HepG2 (cell line): ENCODE data around the gene PIGL. TPM values are rescaled to one million over a fixed set of nuclear protein-coding genes. Genes with fewer than 3 reads are reported as not detected.
A peak's percentile ranks its signal among the peaks of the same experiment; 100 is the strongest.

ENCODE experiments used
- ASH2L ChIP-seq: fragments of 300-600, 200-600 bp; sonication (generic); IDR thresholded peaks from 2 replicates; pipeline ENCODE4 v1.7.0; 2017; ENCODE audit warnings: low read depth, mild to moderate bottlenecking, moderate library complexity, mixed read lengths, low read length; ENCODE audit not compliant: insufficient read length
- ATAD3A ChIP-seq: sonication (generic); formaldehyde crosslinking; IDR thresholded peaks from 2 replicates; pipeline ENCODE4 v1.4.0; 2020; ENCODE audit warnings: missing genetic modification reagents
- SKI ChIP-seq: fragments of 450-650 bp; IDR thresholded peaks from one replicate; pipeline ENCODE4 v1.6.1; 2018; ENCODE audit warnings: mild to moderate bottlenecking; ENCODE audit not compliant: partially characterized antibody
- SP140L ChIP-seq: sonication (generic); formaldehyde crosslinking; IDR thresholded peaks from 2 replicates; pipeline ENCODE4 v1.4.0; 2020; ENCODE audit warnings: missing genetic modification reagents, borderline replicate concordance
- TCF7L2 ChIP-seq: IDR thresholded peaks from 2 replicates; pipeline ENCODE4 v1.6.1; 2011; ENCODE audit warnings: mild to moderate bottlenecking, low read depth, low read length, moderate library complexity
- ZNF530 ChIP-seq: sonication (generic); formaldehyde crosslinking; IDR thresholded peaks from 2 replicates; pipeline ENCODE4 v1.5.0; 2020; ENCODE audit warnings: low read depth, mild to moderate bottlenecking, missing genetic modification reagents
- ZNF724P ChIP-seq: sonication (generic); formaldehyde crosslinking; IDR thresholded peaks from 2 replicates; pipeline ENCODE4 v1.8.0; 2022; ENCODE audit warnings: missing genetic modification reagents, borderline replicate concordance
- ZSCAN20 ChIP-seq: sonication (generic); formaldehyde crosslinking; IDR thresholded peaks from 2 replicates; pipeline ENCODE4 v1.4.0; 2020; ENCODE audit warnings: missing genetic modification reagents, mild to moderate bottlenecking, borderline replicate concordance
- ZSCAN22 ChIP-seq: sonication (generic); formaldehyde crosslinking; IDR thresholded peaks from 2 replicates; pipeline ENCODE4 v1.4.0; 2020; ENCODE audit warnings: mild to moderate bottlenecking, missing genetic modification reagents
- ZSCAN30 ChIP-seq: sonication (generic); formaldehyde crosslinking; IDR thresholded peaks from 2 replicates; pipeline ENCODE4 v1.5.0; 2020; ENCODE audit warnings: mild to moderate bottlenecking, missing genetic modification reagents
- ZSCAN31 ChIP-seq: sonication (generic); formaldehyde crosslinking; IDR thresholded peaks from 2 replicates; pipeline ENCODE4 v1.5.0; 2020; ENCODE audit warnings: low read depth, mild to moderate bottlenecking, missing genetic modification reagents
- polyA plus RNA-seq, 8 experiments: library from polyadenylated mRNA; depleted of rRNA in 3 of 8; stranded (reverse) in 7 of 8; unstranded in 1 of 8; fragments of >200 nt; fragmentation: Illumina TruSeq in 4 of 8; extraction: Trizol in 4 of 8; gene quantifications; 2 replicates each; pipeline versions ENCODE4 v1.2.1 to v1.2.3, GENCODE V29; 2011 to 2016; ENCODE audit warnings: low read depth in 4 of 8, missing spikeins in 1 of 8, mixed read lengths in 1 of 8; ENCODE audit not compliant: insufficient read depth in 1 of 8
- total RNA-seq, 5 experiments: library from RNA; depleted of rRNA; stranded (reverse); fragments of >200 nt; fragmentation: Illumina TruSeq; extraction: Trizol; gene quantifications; 2 replicates each; pipeline ENCODE4 v1.2.3, GENCODE V29; 2016; ENCODE audit warnings: low read depth in 1 of 5
- TF ChIP-seq, protein P1 (sequence below): sonication (generic); formaldehyde crosslinking; conservative IDR thresholded peaks from 2 replicates; pipeline ENCODE4 v1.8.0; 2022; ENCODE audit warnings: low read depth, missing genetic modification reagents
- TF ChIP-seq, protein P2 (sequence below): sonication (generic); formaldehyde crosslinking; IDR thresholded peaks from 2 replicates; pipeline ENCODE4 v1.4.0; 2020; ENCODE audit warnings: missing genetic modification reagents, mild to moderate bottlenecking, borderline replicate concordance
- TF ChIP-seq, protein P3 (sequence below): sonication (generic); formaldehyde crosslinking; IDR thresholded peaks from 2 replicates; pipeline ENCODE4 v1.4.0; 2020; ENCODE audit warnings: missing genetic modification reagents; ENCODE audit errors: not compliant biosample characterization
- TF ChIP-seq, protein P4 (sequence below): sonication (generic); formaldehyde crosslinking; IDR thresholded peaks from 2 replicates; pipeline ENCODE4 v1.4.0; 2020; ENCODE audit warnings: mild to moderate bottlenecking, missing genetic modification reagents

The PIGL gene
- total and polyA plus RNA-seq, 2 of the 13 experiments (the other 11 are each of a cell fraction or from before 2014, with no cell fraction given): 28.5 to 63.8 TPM

DNA sequence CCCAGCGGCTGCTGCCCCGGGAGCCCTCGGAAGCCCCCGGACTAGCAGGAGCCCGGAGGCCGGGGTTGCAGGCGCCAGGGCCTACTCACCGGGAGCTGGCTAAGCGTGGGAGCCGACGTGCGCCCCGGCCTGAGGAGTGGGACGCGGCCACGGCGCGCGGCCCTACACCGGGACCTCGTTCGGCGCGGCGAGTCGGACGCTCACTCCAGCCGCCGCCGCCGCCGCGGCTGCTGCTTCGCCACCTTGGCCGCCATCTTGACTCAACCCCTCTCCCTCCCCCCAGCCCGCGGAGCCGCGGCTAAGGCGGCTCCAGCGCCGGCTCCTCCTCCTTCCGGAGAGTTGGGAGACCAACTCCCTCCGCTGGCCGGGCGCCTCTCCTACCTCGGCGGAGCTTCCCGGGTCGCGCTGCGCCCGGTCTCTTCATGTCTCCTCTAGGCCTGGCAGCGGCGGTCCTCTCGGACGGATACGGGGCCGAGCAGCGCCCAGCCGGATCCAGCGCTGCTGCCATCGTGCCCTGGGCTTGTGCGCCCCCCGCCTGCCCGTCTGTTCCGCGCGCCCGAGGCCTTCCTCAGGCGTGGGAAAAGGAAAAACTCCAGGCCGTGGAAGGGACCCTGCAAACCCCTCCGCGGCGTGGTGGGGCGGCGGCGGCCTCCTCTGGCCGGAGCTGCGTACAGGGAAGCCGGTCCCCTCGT is 1.6 kb upstream of the PIGL start, which contains the start of gene NCOR1 (continued):
- TF ChIP-seq, protein P1, sequence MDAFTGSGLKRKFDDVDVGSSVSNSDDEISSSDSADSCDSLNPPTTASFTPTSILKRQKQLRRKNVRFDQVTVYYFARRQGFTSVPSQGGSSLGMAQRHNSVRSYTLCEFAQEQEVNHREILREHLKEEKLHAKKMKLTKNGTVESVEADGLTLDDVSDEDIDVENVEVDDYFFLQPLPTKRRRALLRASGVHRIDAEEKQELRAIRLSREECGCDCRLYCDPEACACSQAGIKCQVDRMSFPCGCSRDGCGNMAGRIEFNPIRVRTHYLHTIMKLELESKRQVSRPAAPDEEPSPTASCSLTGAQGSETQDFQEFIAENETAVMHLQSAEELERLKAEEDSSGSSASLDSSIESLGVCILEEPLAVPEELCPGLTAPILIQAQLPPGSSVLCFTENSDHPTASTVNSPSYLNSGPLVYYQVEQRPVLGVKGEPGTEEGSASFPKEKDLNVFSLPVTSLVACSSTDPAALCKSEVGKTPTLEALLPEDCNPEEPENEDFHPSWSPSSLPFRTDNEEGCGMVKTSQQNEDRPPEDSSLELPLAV (CRISPR knock-in tag): no peak
- TF ChIP-seq SKI (peak; percentile 30), ZSCAN31 (CRISPR knock-in tag) (0 out of 2 replicates have a peak, but pooled peaks have one; percentile 51), SP140L (CRISPR knock-in tag) (peak; percentile 48; the same call in 1 of the 2 replicates), ZNF530 (CRISPR knock-in tag) (no peak), ZSCAN20 (CRISPR knock-in tag) (no peak; the same call in 1 of the 2 replicates), ZNF724P (no peak), ZSCAN22 (CRISPR knock-in tag) (no peak), ZSCAN30 (CRISPR knock-in tag) (no peak; the same call in 1 of the 2 replicates), TCF7L2 (no peak), ASH2L (peak; percentile 88), ATAD3A (CRISPR knock-in tag) (no peak)
- TF ChIP-seq, protein P2, sequence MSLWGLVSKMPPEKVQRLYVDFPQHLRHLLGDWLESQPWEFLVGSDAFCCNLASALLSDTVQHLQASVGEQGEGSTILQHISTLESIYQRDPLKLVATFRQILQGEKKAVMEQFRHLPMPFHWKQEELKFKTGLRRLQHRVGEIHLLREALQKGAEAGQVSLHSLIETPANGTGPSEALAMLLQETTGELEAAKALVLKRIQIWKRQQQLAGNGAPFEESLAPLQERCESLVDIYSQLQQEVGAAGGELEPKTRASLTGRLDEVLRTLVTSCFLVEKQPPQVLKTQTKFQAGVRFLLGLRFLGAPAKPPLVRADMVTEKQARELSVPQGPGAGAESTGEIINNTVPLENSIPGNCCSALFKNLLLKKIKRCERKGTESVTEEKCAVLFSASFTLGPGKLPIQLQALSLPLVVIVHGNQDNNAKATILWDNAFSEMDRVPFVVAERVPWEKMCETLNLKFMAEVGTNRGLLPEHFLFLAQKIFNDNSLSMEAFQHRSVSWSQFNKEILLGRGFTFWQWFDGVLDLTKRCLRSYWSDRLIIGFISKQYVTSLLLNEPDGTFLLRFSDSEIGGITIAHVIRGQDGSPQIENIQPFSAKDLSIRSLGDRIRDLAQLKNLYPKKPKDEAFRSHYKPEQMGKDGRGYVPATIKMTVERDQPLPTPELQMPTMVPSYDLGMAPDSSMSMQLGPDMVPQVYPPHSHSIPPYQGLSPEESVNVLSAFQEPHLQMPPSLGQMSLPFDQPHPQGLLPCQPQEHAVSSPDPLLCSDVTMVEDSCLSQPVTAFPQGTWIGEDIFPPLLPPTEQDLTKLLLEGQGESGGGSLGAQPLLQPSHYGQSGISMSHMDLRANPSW (CRISPR knock-in tag): no peak
- TF ChIP-seq, protein P3, sequence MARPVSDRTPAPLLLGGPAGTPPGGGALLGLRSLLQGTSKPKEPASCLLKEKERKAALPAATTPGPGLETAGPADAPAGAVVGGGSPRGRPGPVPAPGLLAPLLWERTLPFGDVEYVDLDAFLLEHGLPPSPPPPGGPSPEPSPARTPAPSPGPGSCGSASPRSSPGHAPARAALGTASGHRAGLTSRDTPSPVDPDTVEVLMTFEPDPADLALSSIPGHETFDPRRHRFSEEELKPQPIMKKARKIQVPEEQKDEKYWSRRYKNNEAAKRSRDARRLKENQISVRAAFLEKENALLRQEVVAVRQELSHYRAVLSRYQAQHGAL (CRISPR knock-in tag): peak; percentile 61
- TF ChIP-seq, protein P4, sequence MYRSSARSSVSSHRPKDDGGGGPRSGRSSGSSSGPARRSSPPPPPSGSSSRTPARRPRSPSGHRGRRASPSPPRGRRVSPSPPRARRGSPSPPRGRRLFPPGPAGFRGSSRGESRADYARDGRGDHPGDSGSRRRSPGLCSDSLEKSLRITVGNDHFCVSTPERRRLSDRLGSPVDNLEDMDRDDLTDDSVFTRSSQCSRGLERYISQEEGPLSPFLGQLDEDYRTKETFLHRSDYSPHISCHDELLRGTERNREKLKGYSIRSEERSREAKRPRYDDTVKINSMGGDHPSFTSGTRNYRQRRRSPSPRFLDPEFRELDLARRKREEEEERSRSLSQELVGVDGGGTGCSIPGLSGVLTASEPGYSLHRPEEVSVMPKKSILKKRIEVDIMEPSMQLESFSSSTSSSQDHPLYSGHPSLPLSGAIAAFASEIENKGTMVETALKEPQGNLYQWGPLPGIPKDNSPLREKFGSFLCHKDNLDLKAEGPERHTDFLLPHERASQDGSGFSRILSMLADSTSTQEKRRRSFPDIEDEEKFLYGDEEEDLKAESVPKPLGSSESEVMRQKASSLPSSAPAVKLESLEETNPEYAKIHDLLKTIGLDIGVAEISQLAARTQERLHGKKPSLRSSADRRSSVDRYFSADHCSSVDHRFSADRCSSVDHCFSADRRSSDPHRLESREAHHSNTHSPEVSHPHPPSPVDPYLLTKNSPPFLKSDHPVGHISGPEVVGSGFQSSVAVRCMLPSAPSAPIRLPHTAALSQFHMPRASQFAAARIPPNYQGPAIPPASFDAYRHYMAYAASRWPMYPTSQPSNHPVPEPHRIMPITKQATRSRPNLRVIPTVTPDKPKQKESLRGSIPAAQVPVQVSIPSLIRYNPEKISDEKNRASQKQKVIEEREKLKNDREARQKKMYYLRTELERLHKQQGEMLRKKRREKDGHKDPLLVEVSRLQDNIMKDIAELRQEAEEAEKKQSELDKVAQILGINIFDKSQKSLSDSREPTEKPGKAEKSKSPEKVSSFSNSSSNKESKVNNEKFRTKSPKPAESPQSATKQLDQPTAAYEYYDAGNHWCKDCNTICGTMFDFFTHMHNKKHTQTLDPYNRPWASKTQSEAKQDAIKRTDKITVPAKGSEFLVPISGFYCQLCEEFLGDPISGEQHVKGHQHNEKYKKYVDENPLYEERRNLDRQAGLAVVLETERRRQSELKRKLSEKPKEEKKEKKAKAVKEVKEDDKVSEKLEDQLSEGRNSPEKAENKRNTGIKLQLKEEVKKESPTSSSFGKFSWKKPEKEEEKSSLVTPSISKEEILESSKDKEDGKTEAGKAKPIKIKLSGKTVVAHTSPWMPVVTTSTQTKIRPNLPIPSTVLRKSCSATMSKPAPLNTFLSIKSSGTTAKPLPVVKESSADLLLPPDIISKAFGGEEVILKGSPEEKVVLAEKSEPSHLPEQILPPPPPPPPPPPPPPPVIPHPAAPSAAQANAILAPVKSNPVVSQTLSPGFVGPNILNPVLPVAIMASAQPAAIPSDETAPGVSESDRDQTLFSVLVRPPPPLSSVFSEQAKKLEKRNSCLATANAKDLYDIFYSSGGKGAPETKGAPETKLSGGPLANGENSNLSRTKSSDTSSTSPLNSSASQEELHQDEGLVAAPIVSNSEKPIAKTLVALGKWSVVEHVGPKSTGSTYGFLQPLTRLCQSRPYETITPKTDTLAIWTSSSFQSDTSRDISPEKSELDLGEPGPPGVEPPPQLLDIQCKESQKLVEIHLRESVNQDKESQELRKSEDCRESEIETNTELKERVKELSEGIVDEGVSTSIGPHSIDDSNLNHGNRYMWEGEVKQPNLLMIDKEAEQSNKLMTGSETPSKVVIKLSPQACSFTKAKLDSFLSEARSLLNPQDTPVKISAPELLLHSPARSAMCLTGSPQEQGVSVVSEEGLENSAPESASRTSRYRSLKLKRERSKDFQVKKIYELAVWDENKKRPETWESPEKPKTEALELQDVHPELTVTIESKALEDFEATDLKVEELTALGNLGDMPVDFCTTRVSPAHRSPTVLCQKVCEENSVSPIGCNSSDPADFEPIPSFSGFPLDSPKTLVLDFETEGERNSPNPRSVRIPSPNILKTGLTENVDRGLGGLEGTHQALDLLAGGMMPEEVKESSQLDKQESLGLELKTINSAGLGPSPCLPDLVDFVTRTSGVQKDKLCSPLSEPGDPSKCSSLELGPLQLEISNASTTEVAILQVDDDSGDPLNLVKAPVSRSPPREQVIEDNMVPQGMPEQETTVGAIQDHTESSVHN (CRISPR knock-in tag): no peak; the same call in 1 of the 2 replicates
